HG03175 (cell line): ENCODE measurements around the gene PRSS21.

Source experiments
- ATAC-seq: cut with Tn5 transposase; IDR thresholded peaks from one replicate; pipeline ENCODE4 v1.9.1; 2021; ENCODE audit warnings: mild to moderate bottlenecking, moderate library complexity; ENCODE audit not compliant: unreplicated experiment

The PRSS21 gene

GRCh38 chr16:2841606-2842339, 24.7 kb downstream of the PRSS21 start:
- no peak for ATAC-seq

- no peak for ATAC-seq
Observed at GRCh38 chr16:2842340-2843000, 25.4 kb downstream of the PRSS21 start.

DNA sequence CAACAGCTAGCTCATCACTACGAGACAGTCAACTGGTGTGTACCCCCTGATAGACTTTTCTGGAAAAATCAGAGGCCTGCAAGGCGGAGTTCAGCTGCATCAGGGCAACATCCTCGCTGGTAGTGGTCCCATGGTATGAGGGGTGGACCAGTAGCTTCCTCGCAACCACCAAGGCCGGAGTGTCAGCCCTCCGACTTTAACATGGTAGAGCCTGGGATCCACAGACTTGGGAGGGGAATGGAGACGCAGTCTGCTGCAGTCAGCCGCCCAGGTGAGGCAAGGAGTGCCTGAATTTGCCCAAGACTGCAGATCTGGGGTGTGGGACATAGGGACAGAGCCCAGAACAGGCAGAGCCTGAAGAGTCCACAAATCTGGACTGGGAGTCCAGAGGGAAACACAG, 26.5 kb downstream of the PRSS21 start:
- no peak for ATAC-seq

GRCh38 chr16:2845116-2845515, 28.1 kb downstream of the PRSS21 start:
- no peak for ATAC-seq

DNA sequence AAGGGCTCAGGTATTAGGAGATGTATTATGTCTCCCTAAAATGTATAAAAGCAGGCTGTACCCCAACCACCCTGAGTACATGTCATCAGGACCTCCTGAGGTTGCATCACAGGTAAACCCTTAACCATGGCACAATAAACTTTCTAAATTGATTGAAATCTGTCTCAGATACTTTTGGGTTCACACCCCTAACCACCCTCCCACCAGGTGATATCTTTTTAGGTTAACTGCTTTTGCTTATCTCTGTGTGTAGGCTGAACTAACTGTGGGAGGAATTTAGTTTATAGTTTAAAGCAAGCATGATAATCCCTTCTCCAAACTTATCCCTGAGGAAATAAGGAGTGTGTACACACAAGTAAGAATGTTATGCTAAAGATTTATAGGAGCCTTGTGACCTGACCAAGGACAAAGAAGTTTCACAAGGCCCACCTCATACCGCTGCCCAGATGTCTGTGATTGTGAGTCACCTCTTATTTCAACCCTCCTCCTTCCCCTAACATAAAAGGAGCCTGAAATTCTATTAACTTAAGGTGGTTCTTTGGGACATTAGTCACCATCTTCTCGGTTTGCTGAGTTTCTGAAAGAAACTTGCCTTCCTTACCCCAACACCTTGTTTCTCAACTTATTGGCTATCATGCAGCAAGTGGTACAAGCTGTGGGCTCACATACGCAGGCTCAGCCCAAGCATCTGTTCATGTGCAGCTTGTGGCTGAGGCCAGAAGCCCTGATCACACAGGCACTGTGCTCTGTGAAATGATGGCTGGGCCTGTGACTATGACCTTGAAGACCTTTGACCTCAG, 29.7 kb downstream of the PRSS21 start:
- no peak for ATAC-seq

GRCh38 chr16:2848933-2849725, 32.1 kb downstream of the PRSS21 start:
- no peak for ATAC-seq

- ATAC-seq: no peak
Observed at GRCh38 chr16:2852003-2852730, 35.1 kb downstream of the PRSS21 start.

DNA sequence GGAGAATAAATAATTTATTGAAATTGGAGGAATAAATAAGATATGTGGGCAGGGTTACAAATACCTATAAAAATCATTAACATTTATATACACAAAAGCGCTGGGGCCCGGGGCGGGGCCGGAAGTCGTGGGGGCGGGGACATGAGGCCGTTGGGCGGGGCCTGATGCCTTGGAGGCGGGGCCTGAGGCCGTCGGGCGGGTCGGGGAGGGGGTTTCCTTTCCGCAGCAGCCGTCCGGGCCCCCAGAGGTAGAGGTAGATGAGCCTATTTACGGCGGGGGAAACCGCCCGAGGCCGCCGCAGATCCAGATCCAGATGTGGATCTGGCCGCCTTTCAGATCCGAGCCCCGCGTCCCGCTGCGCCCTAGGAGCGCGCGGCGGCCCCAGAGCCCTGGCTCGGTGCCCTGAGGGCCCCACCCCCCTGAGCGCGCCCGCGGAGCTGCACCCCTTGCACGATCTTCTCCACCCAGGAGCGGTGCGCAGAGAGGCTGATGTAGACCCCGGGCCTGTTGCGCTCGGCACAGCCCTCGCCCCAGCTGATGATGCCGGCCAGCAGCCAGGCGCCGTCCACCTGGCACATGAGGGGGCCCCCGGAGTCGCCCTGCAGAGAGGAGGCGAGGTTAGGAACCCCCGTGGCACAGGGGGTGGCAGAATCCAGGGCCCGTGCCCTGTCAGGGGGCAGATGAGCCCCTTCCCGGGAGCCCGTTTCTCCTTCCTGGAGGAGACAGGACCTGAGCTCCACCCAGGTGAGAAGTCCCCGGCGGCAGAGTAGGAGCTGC, 35.9 kb downstream of the PRSS21 start:
- ATAC-seq: no peak

GRCh38 chr16:2853531-2854073, 36.6 kb downstream of the PRSS21 start:
- ATAC-seq: no peak

DNA sequence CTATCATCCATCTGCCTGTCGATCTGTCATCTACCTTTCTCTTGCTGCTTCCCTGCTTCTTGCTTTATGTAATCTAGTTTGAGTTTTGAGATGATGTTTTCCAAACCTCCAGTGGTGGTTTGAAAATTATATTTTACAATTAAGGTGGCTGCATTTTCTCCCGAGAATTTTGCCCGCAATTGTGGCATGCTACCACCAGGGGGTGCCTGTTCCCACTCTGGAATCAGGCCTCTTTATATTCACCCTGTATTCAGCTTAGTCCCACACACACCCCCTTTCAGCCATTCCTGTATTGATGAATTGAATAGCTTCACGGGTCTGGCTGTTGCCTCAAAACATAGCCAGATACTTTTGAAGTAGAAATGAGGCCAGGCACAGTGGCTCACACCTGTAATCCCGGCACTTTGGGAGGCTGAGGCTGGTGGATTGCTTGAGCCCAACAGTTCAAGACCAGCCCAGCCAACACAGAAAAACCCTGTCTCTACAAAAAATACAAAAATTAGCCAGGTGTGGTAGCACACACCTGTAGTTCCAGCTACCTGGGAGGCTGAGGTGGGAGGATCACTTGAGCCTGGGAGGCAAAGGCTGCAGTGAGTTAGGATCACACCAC, 37.8 kb downstream of the PRSS21 start:
- ATAC-seq: no peak

DNA sequence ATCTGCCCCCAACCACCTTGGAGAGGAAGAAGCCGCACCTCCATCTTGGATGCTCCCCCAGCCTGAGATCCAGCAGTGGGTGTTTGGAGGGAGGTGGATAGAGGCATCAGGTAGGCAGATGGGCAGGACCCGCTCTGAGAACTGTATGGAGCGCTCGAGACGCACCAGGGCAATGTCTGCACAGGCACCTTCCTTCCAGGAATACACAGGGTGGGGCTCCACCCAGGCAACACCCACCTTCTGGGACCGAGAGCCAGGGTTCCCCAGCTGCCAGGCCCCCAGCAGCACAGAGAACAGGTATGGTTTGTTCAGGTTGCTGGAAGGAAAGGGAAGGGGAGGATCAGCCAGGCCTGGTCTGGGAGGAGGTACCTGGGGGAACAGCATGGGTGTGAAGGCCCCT, 38.5 kb downstream of the PRSS21 start:
- ATAC-seq: no peak

DNA sequence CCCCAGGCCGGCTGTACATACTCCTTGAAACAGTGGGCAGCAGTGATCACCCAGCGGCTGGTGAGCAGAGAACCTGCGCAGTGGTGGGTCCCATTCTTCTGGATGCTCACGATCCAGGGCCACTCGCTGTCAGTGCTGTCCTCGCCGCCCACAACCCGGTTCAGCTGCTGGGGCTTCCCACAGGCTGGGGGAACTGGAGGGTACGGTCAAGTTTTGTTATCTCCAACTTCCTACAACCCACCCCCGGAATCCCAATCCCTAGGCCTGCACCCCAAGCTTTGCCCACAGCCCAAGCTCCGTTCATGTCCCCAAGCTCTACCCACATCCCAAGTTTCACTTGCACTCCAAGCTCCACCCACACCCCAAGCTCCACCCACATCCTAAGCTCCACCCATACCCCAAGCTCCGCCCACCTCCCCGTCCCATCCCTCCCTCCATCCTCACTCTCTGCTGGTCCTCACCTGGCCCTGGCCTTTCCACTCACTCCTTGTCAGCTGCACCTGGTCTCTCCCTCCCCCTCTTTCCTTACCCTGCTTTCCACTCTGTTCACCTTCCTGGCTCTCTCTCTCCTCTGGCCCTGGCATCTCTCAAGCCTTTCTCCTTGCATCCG, 39.1 kb downstream of the PRSS21 start:
- no peak for ATAC-seq

DNA sequence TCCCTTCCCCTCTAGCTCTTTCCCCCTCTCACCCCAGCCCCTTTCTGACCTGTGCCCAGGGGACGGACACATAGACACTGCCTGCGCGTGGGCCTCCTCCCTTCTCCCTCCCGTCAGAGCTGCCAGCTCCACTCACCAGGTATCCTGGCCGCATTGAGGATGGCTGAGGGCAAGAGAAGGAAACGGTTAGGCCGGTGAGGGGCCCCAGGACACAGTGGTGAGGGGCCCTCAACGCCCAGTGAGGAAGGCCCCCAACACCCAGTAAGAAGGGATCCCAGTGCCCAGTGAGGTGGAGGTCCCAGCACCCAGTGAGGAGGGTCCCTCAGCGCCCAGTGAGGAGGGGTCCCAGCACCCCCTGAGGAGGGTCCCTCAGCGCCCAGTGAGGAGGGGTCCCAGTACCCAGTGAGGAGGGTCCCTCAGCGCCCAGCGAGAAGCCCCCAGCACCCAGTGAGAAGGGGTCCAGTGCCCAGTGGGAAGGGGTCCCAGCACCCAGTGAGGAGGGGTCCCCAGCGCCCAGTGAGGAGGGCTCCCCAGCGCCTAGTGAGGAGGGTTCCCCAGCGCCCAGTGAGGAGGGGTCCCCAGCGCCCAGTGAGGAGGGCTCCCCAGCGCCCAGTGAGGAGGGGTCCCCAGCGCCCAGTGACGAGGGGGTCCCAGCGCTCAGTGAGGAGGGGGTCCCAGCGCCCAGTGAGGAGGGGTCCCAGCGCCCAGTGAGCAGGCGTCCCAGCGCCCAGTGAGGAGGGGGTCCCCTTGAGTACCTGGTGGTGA, 39.8 kb downstream of the PRSS21 start:
- ATAC-seq: no peak

DNA sequence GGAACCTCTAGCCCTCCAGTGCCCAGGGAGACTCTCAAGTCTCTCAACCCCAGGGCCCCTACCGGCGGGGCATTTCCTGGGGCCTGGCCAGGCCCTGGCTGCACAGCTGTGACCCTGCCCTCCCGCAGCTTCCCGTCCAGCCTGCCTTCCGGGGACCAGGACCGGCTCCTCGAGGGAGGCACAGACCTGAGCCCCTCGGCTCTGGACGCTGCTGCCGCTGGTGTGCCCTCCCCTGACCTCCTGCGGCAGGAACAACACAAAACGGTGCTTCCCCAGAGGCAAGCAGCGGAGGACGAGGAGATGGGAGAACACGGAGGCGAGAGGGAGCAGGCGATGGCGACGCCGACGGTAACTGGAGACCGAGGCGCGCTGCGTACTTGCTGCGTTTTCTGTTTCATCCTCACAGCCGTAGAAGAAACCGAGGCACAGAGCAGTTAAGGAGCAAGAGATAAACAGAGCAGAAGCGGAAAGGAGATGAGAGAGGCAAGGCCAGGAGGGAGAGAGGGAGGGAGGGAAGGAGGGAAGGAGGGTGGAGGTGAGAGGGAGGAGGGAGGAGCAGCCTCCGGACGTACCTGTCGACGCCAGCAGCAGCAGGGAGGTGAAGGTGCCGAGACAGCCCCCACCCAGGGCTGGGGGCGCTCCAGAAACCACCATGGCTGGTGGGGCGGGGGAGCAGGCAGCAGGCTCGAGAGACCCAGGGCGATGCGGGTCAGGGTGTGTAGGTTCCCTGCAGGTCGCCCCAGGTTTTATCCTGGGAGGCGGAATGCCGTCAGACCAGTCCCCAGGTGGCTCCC, 40.6 kb downstream of the PRSS21 start, which contains the start of gene PRSS22:
PRSS22 (minus strand) TSS at position 720 of the 794 bp plus-strand sequence; CDS start at position 654, 66 bp downstream.
- ATAC-seq: no peak

- ATAC-seq: no peak
Observed at GRCh38 chr16:2858245-2859025, 41.4 kb downstream of the PRSS21 start.

- no peak for ATAC-seq
Observed at GRCh38 chr16:2859686-2860265, 42.7 kb downstream of the PRSS21 start.
